SK-MEL-5 (cell line): ENCODE results near the gene XIAP. TPM values are rescaled to one million over a fixed set of nuclear protein-coding genes. Genes with fewer than 3 reads are reported as not detected.
A peak's percentile ranks its signal among the peaks of the same experiment; 100 is the strongest.
"Not testable (repeated sequence)": the region's sequence is repeated elsewhere in the genome, so short reads cannot be mapped to it uniquely, and the experiment has no call there.

ENCODE experiments used
- DNase-seq: peaks from one replicate; pipeline ENCODE4 v3.0.0-alpha.2; 2016; ENCODE audit warnings: low read depth, low spot score
- in situ Hi-C: cut with HindIII; loops from 2 replicates; pipeline ENCODE4 v1.10.0; 2016; ENCODE audit warnings: low sequenced_read_pairs, high pct_unique_total_duplicates, low pct_unique_long_range_greater_than_20kb
- small RNA-seq, 2 experiments: library from RNA; depleted of rRNA; stranded (forward); fragments of <200 nt; gene quantifications; one replicate each; pipeline ENCODE3, GENCODE V24; 2014
- total RNA-seq: library from RNA; depleted of rRNA; stranded (reverse); fragments of >200 nt; shearing (Covaris generic); gene quantifications from 2 replicates; pipeline ENCODE4 v1.2.3, GENCODE V29; 2014; rRNA removed

Gene XIAP
- total RNA-seq, 1 experiment from 2014 or later, result 40.3 TPM

GRCh38 chrX:123923211-123923610 is 63.4 kb downstream of the XIAP start:
- no peak for DNase-seq
- in situ Hi-C loops, result no loop called here

GRCh38 chrX:123924186-123924585 is 64.3 kb downstream of the XIAP start:
- in situ Hi-C loops, result no loop called here

GRCh38 chrX:123927845-123928244 is 68.0 kb downstream of the XIAP start:
- in situ Hi-C loops, result no loop called here
- DNase-seq, result no peak

More at GRCh38 chrX:123924186-123924585, 64.3 kb downstream of the XIAP start:
- DNase-seq, result no peak

- DNase-seq, in situ Hi-C loops: not testable (repeated sequence)
Observed at GRCh38 chrX:123932055-123932454, 72.2 kb downstream of the XIAP start.

GRCh38 chrX:123943074-123943473 is 83.2 kb downstream of the XIAP start:
- DNase-seq, result no peak
- in situ Hi-C loops, result no loop called here

GRCh38 chrX:123943488-123943887 is 83.6 kb downstream of the XIAP start:
- no peak for DNase-seq
- in situ Hi-C loops, result no loop called here

GRCh38 chrX:123949846-123950245 is 90.0 kb downstream of the XIAP start:
- no peak for DNase-seq

GRCh38 chrX:123959281-123960063 is 99.6 kb downstream of the XIAP start:
- peak; percentile 36 for DNase-seq
- in situ Hi-C loops, result no loop called here

More at GRCh38 chrX:123949846-123950245, 90.0 kb downstream of the XIAP start:
- in situ Hi-C loops, result no loop called here

GRCh38 chrX:123960956-123961267 is 101.1 kb downstream of the XIAP start:
- in situ Hi-C loops, result no loop called here

GRCh38 chrX:123961268-123962005 is 101.6 kb downstream of the XIAP start, which contains the start of gene STAG2:
Gene STAG2, plus strand, starts transcription at chrX:123961706. Its CDS starts 60,922 bp downstream, at chrX:124022628.
- in situ Hi-C loops, result no loop called here
- DNase-seq, result peak; percentile 92

More at GRCh38 chrX:123960956-123961267, 101.1 kb downstream of the XIAP start:
- no peak for DNase-seq

GRCh38 chrX:123962006-123962467 is 102.2 kb downstream of the XIAP start:
- DNase-seq, result no peak
- in situ Hi-C loops, result no loop called here

- in situ Hi-C loops, result no loop called here
- DNase-seq, result peak; percentile 93
Observed at GRCh38 chrX:123962794-123963373, 103.0 kb downstream of the XIAP start.

Small RNA genes within 50 kb of the gene (small RNA-seq; reads per million reads assigned to genes)
- gene RF00019 (0 reads per million in 2 experiments), gene RN7SL190P (0 reads per million in 2 experiments), gene RNU6-122P (0 reads per million in 2 experiments)

Other genes with a start within 250 kb of the XIAP start
- gene THOC2, start 127.0 kb upstream of the XIAP start, total RNA-seq, result 59.7 and 63.0 TPM in 2 replicates
- 100 and 103 TPM in 2 replicates for gene STAG2, start 101.7 kb downstream of the XIAP start, total RNA-seq